GM21825 (cell line): Measurements from ENCODE around the gene FAM120C.

Source experiments
- ATAC-seq: cut with Tn5 transposase; IDR thresholded peaks from one replicate; pipeline ENCODE4 v1.9.1; 2021; ENCODE audit warnings: mild to moderate bottlenecking, moderate library complexity; ENCODE audit not compliant: unreplicated experiment

The FAM120C gene

DNA sequence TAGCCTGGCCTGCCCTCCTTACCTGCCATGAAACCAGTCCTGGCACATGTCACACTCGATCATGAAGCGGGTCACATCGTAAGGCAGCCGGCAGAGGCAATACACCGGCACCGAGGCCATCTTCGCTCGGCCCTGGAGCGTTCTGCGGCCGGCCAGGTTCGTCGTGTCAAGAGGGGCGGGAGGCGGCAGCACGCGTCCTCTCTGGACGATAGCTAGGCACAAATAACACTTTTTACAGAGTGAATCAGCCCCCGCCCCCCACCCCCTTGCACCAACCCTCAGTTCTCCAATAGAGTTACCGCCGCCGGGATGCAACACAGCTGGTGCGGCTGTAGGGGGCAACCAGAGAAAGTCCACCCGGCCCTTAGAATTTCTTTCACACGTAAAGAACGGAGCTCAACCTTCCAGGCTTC is 140.4 kb downstream of the FAM120C start:
- ATAC-seq: no peak

DNA sequence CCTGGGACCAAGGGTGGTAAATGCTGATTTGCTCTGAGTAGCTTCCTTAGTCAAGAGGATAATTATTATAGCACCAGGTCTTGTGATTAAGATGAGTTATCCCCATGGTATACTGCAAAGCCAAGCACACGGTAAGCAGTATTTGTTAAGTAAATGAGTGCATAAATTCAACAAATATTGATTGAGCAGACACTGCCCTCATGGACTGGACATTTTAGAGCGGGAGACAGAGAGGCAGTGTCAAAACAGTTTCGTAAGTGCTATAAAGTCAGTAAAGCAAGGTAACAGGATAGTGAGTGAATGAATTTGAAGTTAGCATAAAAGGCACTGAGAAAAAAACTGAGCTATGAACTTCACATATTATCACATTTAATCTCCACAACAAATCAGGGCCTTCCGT is 152.7 kb downstream of the FAM120C start:
- ATAC-seq: no peak

DNA sequence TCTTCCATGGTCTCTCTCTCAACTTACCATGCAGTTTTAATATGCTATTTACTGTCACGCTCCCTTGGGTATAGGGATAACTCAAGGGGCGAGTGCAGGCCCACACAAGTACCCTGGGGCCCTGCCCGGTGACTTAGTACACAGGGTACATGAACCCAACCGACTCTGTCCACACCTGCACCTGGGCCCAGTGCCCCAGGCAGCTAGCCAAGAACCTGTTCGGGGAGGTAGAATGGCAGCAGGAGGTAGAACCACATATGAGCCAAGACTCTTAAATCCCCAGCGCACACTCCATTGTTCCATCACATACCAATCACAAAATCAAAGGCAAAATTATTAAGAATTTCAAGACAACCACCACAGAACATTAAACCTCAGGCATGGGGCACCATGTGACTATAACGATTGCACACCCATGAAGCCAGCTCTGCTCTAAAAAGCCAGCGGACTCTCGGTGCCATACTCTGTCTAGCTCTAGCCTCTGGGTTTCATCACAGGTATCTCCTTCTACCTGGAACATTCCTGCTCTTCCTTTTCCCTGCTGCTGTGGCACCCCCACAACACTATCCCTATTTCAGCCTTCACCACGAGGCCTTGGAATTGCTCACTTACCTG is 153.4 kb downstream of the FAM120C start:
- ATAC-seq: no peak

DNA sequence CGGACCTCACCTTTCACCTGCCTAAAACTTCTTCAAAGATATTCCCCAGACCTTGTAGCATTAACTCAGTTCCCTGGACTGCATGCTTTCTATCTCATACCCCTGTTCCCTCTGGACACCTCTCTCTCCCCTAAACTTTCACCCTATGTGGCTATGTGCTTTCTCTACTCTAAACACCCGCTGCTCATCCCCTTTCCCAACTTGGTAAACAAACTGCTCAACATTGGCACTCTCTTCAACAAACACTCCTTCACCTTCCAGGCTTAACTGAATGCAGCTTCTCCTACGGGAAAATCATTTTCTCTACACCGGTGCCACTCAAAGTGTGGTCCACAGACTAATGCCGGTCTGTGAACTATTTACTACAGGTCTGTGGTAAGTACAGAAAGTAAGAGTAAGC is 158.7 kb downstream of the FAM120C start:
- no peak for ATAC-seq
